KOPT-K1 (cell line): ENCODE data around the gene CLOCK.

Experiments used
- H3K27ac ChIP-seq: fragments of 200-600 bp; sonication (generic); 2 replicates; pipeline ENCODE4 v1.5.1; 2016; ENCODE audit warnings: antibody characterized with exemption, mild to moderate bottlenecking, low read depth, low read length; ENCODE audit not compliant: poor library complexity, severe bottlenecking
- H3K36me3 ChIP-seq: fragments of 200-600 bp; sonication (generic); 2 replicates; pipeline ENCODE4 v1.5.1; 2017; ENCODE audit warnings: antibody characterized with exemption, mild to moderate bottlenecking, low read length, moderate library complexity; ENCODE audit not compliant: insufficient read depth
- H3K9me3 ChIP-seq: fragments of 200-600 bp; sonication (generic); 2 replicates; pipeline ENCODE4 v1.5.1; 2017; ENCODE audit warnings: antibody characterized with exemption, low read length, mild to moderate bottlenecking; ENCODE audit not compliant: insufficient read depth, poor library complexity, severe bottlenecking

CLOCK gene

GRCh38 chr4:55397126-55397436 is 149.6 kb downstream of the CLOCK start:
- Histone ChIP-seq H3K36me3 (peaks cover 41% of the 10 kb centered on the region), H3K27ac (peak overlapping the region; percentile 85), H3K9me3 (no peaks in the 10 kb centered on the region)

- Histone ChIP-seq H3K9me3 (no peaks in the 10 kb centered on the region), H3K36me3 (peaks cover 37% of the 10 kb centered on the region), H3K27ac (peak overlapping the region; percentile 85)
These were observed 150.2 kb downstream of the CLOCK start for GRCh38 chr4:55396308-55397125.

- peaks cover 29% of the 10 kb centered on the region for H3K36me3 ChIP-seq
- H3K9me3 ChIP-seq, result no peaks in the 10 kb centered on the region
These were observed 151.0 kb downstream of the CLOCK start, which contains the start of gene TMEM165 for GRCh38 chr4:55395529-55396307. Gene TMEM165 (plus strand): TSS chr4:55395957. CDS start chr4:55396190, 233 bp downstream.

GRCh38 chr4:55395218-55395528 is 151.5 kb downstream of the CLOCK start:
- Histone ChIP-seq H3K36me3 (peaks cover 25% of the 10 kb centered on the region), H3K9me3 (no peaks in the 10 kb centered on the region), H3K27ac (peak overlapping the region; percentile 85)

More at GRCh38 chr4:55395529-55396307, 151.0 kb downstream of the CLOCK start, which contains the start of gene TMEM165:
- peak within 1 kb of the TSS; percentile 85 for H3K27ac ChIP-seq

GRCh38 chr4:55393461-55394320 is 153.0 kb downstream of the CLOCK start:
- H3K27ac ChIP-seq, result no peak overlapping the region
- peaks cover 14% of the 10 kb centered on the region for H3K36me3 ChIP-seq
- no peaks in the 10 kb centered on the region for H3K9me3 ChIP-seq

GRCh38 chr4:55386840-55387239 is 159.9 kb downstream of the CLOCK start:
- Histone ChIP-seq H3K9me3 (no peaks in the 10 kb centered on the region), H3K27ac (no peak overlapping the region), H3K36me3 (no peaks in the 10 kb centered on the region)

- Histone ChIP-seq H3K27ac (no peak overlapping the region), H3K9me3 (no peaks in the 10 kb centered on the region), H3K36me3 (no peaks in the 10 kb centered on the region)
These were observed 160.6 kb downstream of the CLOCK start for GRCh38 chr4:55386073-55386472.

GRCh38 chr4:55385201-55385649 is 161.5 kb downstream of the CLOCK start:
- Histone ChIP-seq H3K9me3 (no peaks in the 10 kb centered on the region), H3K27ac (no peak overlapping the region), H3K36me3 (no peaks in the 10 kb centered on the region)

GRCh38 chr4:55382488-55383003 is 164.2 kb downstream of the CLOCK start:
- H3K27ac ChIP-seq, result no peak overlapping the region
- no peaks in the 10 kb centered on the region for H3K36me3 ChIP-seq
- H3K9me3 ChIP-seq, result no peaks in the 10 kb centered on the region

GRCh38 chr4:55381502-55381901 is 165.2 kb downstream of the CLOCK start:
- Histone ChIP-seq H3K9me3 (no peaks in the 10 kb centered on the region), H3K27ac (no peak overlapping the region), H3K36me3 (no peaks in the 10 kb centered on the region)

- H3K27ac ChIP-seq, result no peak overlapping the region
- no peaks in the 10 kb centered on the region for H3K9me3 ChIP-seq
- no peaks in the 10 kb centered on the region for H3K36me3 ChIP-seq
These were observed 166.1 kb downstream of the CLOCK start for GRCh38 chr4:55380576-55380975.

GRCh38 chr4:55378617-55379467 is 167.9 kb downstream of the CLOCK start:
- Histone ChIP-seq H3K27ac (no peak overlapping the region), H3K36me3 (no peaks in the 10 kb centered on the region), H3K9me3 (no peaks in the 10 kb centered on the region)
